HG03108 (cell line): ENCODE results near the gene GRAP2.
"Not testable (repeated sequence)": the region's sequence is repeated elsewhere in the genome, so short reads cannot be mapped to it uniquely, and the experiment has no call there.

ENCODE experiments used
- ATAC-seq: cut with Tn5 transposase; IDR thresholded peaks from one replicate; pipeline ENCODE4 v1.9.1; 2021; ENCODE audit warnings: moderate library complexity; ENCODE audit not compliant: unreplicated experiment

The GRAP2 gene

GRCh38 chr22:39896313-39896996 is 4.4 kb upstream of the GRAP2 start:
- ATAC-seq: no peak

GRCh38 chr22:39897841-39898240 is 3.0 kb upstream of the GRAP2 start:
- no peak for ATAC-seq

GRCh38 chr22:39898997-39899396 is 1.9 kb upstream of the GRAP2 start:
- ATAC-seq: peak; percentile 86

GRCh38 chr22:39901565-39902146 is 772 bp downstream of the GRAP2 start:
- no peak for ATAC-seq

- not testable (repeated sequence) for ATAC-seq
Observed at GRCh38 chr22:39904024-39904423, 3.1 kb downstream of the GRAP2 start.

GRCh38 chr22:39904862-39905261 is 4.0 kb downstream of the GRAP2 start:
- ATAC-seq: no peak

- no peak for ATAC-seq
Observed at GRCh38 chr22:39905687-39906086, 4.8 kb downstream of the GRAP2 start.

GRCh38 chr22:39906207-39906606 is 5.3 kb downstream of the GRAP2 start:
- ATAC-seq: no peak

- ATAC-seq: no peak
Observed at GRCh38 chr22:39907047-39907446, 6.2 kb downstream of the GRAP2 start.

GRCh38 chr22:39907605-39908097 is 6.8 kb downstream of the GRAP2 start:
- no peak for ATAC-seq

GRCh38 chr22:39908136-39908535 is 7.3 kb downstream of the GRAP2 start:
- no peak for ATAC-seq

GRCh38 chr22:39908737-39909136 is 7.9 kb downstream of the GRAP2 start:
- no peak for ATAC-seq

GRCh38 chr22:39910876-39911613 is 10.2 kb downstream of the GRAP2 start:
- no peak for ATAC-seq

GRCh38 chr22:39913321-39913720 is 12.4 kb downstream of the GRAP2 start:
- no peak for ATAC-seq

- ATAC-seq: no peak
Observed at GRCh38 chr22:39913886-39914285, 13.0 kb downstream of the GRAP2 start.

- ATAC-seq: no peak
Observed at GRCh38 chr22:39914584-39914983, 13.7 kb downstream of the GRAP2 start.

GRCh38 chr22:39915295-39915726 is 14.4 kb downstream of the GRAP2 start:
- no peak for ATAC-seq

GRCh38 chr22:39916496-39916895 is 15.6 kb downstream of the GRAP2 start:
- no peak for ATAC-seq

- no peak for ATAC-seq
Observed at GRCh38 chr22:39917197-39917643, 16.3 kb downstream of the GRAP2 start.

GRCh38 chr22:39917776-39918495 is 17.1 kb downstream of the GRAP2 start:
- ATAC-seq: no peak

- no peak for ATAC-seq
Observed at GRCh38 chr22:39920134-39920743, 19.4 kb downstream of the GRAP2 start.
